Psoas muscle (tissue), 8 donors: ENCODE data around the gene CRYBB2. TPM values are rescaled to one million over a fixed set of nuclear protein-coding genes. Genes with fewer than 3 reads are reported as not detected.
"Not testable (repeated sequence)": the region's sequence is repeated elsewhere in the genome, so short reads cannot be mapped to it uniquely, and the experiment has no call there.

Experiments used
- ATAC-seq, 4 donors: fragments of 200-7000 bp; cut with Tn5 transposase; one replicate each; pipeline ENCODE4 v1.9.1; 2020; ENCODE audit warnings: moderate library complexity in 3 of 4, mild to moderate bottlenecking in 2 of 4
- DNase-seq, 2 donors: peaks; one replicate each; pipeline ENCODE4 v3.0.0-alpha.2; 2020
- H3K27ac ChIP-seq: fragments of 200-600 bp; one replicate; pipeline ENCODE4 v1.8.0; 2022
- H3K27me3 ChIP-seq, 3 donors: fragments of 200-600 bp in 1 of 3; one replicate each; pipeline versions ENCODE4 v1.6.1 to v1.8.0; 2013 to 2022; ENCODE audit warnings: low read length in 2 of 3, mild to moderate bottlenecking in 2 of 3, moderate library complexity in 1 of 3; ENCODE audit not compliant: insufficient read depth in 3 of 3
- H3K36me3 ChIP-seq, 2 donors: fragments of 200-600 bp in 1 of 2; one replicate each; pipeline versions ENCODE4 v1.6.1 to v1.8.0; 2013 to 2022; ENCODE audit warnings: low read depth in 1 of 2, mild to moderate bottlenecking in 1 of 2, moderate library complexity in 1 of 2; ENCODE audit not compliant: insufficient read depth in 1 of 2
- H3K4me1 ChIP-seq: fragments of 200-600 bp; one replicate; pipeline ENCODE4 v1.8.0; 2022
- H3K4me3 ChIP-seq: fragments of 200-600 bp; one replicate; pipeline ENCODE4 v1.8.0; 2022; ENCODE audit warnings: mild to moderate bottlenecking
- H3K9me3 ChIP-seq: fragments of 200-600 bp; one replicate; pipeline ENCODE4 v1.8.0; 2022
- whole genome bisulfite sequencing, 3 donors: extraction: QIAGEN DNeasy Blood & Tissue Kit; methylation state at CpG; one replicate each; pipeline versions ENCODE4 v1.1.6 to v1.1.7; 2013; 5-methylcytosine and 5-hydroxymethylcytosine counted together
- intact Hi-C, 2 donors: fragments of 100-400 bp; cut with DNase I; formaldehyde crosslinking; loops; one replicate each; pipeline versions ENCODE4 v1.11.0 to v1.14.2; 2022
- polyA plus RNA-seq, 3 donors: library from polyadenylated mRNA; stranded (reverse); fragments of 200-250 nt; gene quantifications; one replicate each; pipeline ENCODE4 v1.2.3, GENCODE V29; 2013
- total RNA-seq, 4 donors: library from RNA; stranded (reverse); fragmentation: NEBNext Ultra II Directional in 2 of 4; extraction: Animal tissue kit (Norgen Biotek cat#: 25700) in 2 of 4; gene quantifications; one replicate each; pipeline versions ENCODE4 v1.2.1 to v1.2.4, GENCODE V29; 2021 to 2023
- TF ChIP-seq, protein P1 (sequence below): fragments of 200-600 bp; IDR thresholded peaks from one replicate; pipeline ENCODE4 v1.8.0; 2022; ENCODE audit warnings: antibody characterized with exemption
- donor health status: healthy with polysubstance abuse.
- donor health status: DM: no; HTN: no; CAD: no; lungs with moderate emphysema.
- donor health status: Bipolar disorder and iron deficiency.
- donor health status: healthy.
- donor health status: DM: yes; HTN: yes; CAD: no.
- donor health status: DM: no; HTN: no; CAD: no.
- donor health status: DM: no; HTN: no; CAD: no.
- donor health status: DM: yes; HTN: yes; CAD: no.

Gene CRYBB2
- total and polyA plus RNA-seq, 7 donors: 0.04 TPM; not detected in 6

GRCh38 chr22:25203082-25203481 lies 16.4 kb upstream of the CRYBB2 start:
- Histone ChIP-seq H3K27ac (no peak overlapping the region), H3K4me1 (no peaks in the 10 kb centered on the region), H3K4me3 (no peak overlapping the region), H3K9me3 (no peaks in the 10 kb centered on the region), H3K27me3 (no peaks in the 10 kb centered on the region), H3K36me3 (peaks cover 0 to 13% of the 10 kb centered on the region in 2 donors)
- 91 to 95% (median 94%) methylated on average over 4 of the region's 4 CpGs for WGBS, 3 donors
- no peak for DNase-seq
- no peak for ATAC-seq
- intact Hi-C loops: no loop called here
- TF ChIP-seq, protein P1, sequence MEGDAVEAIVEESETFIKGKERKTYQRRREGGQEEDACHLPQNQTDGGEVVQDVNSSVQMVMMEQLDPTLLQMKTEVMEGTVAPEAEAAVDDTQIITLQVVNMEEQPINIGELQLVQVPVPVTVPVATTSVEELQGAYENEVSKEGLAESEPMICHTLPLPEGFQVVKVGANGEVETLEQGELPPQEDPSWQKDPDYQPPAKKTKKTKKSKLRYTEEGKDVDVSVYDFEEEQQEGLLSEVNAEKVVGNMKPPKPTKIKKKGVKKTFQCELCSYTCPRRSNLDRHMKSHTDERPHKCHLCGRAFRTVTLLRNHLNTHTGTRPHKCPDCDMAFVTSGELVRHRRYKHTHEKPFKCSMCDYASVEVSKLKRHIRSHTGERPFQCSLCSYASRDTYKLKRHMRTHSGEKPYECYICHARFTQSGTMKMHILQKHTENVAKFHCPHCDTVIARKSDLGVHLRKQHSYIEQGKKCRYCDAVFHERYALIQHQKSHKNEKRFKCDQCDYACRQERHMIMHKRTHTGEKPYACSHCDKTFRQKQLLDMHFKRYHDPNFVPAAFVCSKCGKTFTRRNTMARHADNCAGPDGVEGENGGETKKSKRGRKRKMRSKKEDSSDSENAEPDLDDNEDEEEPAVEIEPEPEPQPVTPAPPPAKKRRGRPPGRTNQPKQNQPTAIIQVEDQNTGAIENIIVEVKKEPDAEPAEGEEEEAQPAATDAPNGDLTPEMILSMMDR: no peak

- H3K27me3 ChIP-seq, H3K4me3 ChIP-seq, DNase-seq, H3K27ac ChIP-seq, H3K4me1 ChIP-seq, H3K9me3 ChIP-seq, intact Hi-C loops, H3K36me3 ChIP-seq, ATAC-seq: not testable (repeated sequence)
- 63 to 83% (median 73%) methylated on average over 7 of the region's 7 CpGs for WGBS, 3 donors
Measured at GRCh38 chr22:25204547-25204946, 14.9 kb upstream of the CRYBB2 start.

GRCh38 chr22:25205847-25206246 lies 13.6 kb upstream of the CRYBB2 start:
- H3K4me1 ChIP-seq: no peaks in the 10 kb centered on the region
- intact Hi-C loops: no loop called here
- TF ChIP-seq, protein P1: no peak
- peaks cover 0 to 6% of the 10 kb centered on the region in 2 donors for H3K36me3 ChIP-seq
- no peak overlapping the region for H3K27ac ChIP-seq
- H3K4me3 ChIP-seq: no peak overlapping the region
- H3K27me3 ChIP-seq: no peaks in the 10 kb centered on the region
- DNase-seq: no peak
- 93 to 100% (median 95%) methylated on average over 1 of the region's 1 CpG for WGBS, 3 donors
- ATAC-seq: no peak
- H3K9me3 ChIP-seq: no peaks in the 10 kb centered on the region

- no peak for DNase-seq
- Histone ChIP-seq H3K27ac (no peak overlapping the region), H3K36me3 (peaks cover 0 to 6% of the 10 kb centered on the region in 2 donors), H3K4me1 (no peaks in the 10 kb centered on the region), H3K27me3 (no peaks in the 10 kb centered on the region), H3K9me3 (no peaks in the 10 kb centered on the region), H3K4me3 (no peak overlapping the region)
- no peak for ATAC-seq
- whole genome bisulfite sequencing, 3 donors: 77 to 86% (median 82%) methylated on average over 20 to 21 of the region's 21 CpGs
- TF ChIP-seq, protein P1: no peak
- intact Hi-C loops: no loop called here
Measured at GRCh38 chr22:25206998-25207397, 12.4 kb upstream of the CRYBB2 start.

- peaks cover 0 to 6% of the 10 kb centered on the region in 2 donors for H3K36me3 ChIP-seq
- H3K4me3 ChIP-seq: no peak overlapping the region
- intact Hi-C loops: no loop called here
- no peak for ATAC-seq
- no peaks in the 10 kb centered on the region for H3K4me1 ChIP-seq
- TF ChIP-seq, protein P1: no peak
- 44 to 80% (median 50%) methylated on average over 2 of the region's 2 CpGs for WGBS, 3 donors
- DNase-seq: no peak
- H3K9me3 ChIP-seq: no peaks in the 10 kb centered on the region
- H3K27me3 ChIP-seq: no peaks in the 10 kb centered on the region
- no peak overlapping the region for H3K27ac ChIP-seq
Measured at GRCh38 chr22:25207553-25208157, 11.8 kb upstream of the CRYBB2 start.
